C4-2B (cell line): ENCODE results near the gene TXNDC11.

ENCODE experiments used
- ZFX ChIP-seq: fragments of 450-650 bp; IDR thresholded peaks from 2 replicates; pipeline ENCODE4 v1.6.1; 2017
- TF ChIP-seq, protein P1 (sequence below): fragments of 450-650 bp; conservative IDR thresholded peaks from 2 replicates; pipeline ENCODE4 v1.5.1; 2017; ENCODE audit warnings: mild to moderate bottlenecking

DNA sequence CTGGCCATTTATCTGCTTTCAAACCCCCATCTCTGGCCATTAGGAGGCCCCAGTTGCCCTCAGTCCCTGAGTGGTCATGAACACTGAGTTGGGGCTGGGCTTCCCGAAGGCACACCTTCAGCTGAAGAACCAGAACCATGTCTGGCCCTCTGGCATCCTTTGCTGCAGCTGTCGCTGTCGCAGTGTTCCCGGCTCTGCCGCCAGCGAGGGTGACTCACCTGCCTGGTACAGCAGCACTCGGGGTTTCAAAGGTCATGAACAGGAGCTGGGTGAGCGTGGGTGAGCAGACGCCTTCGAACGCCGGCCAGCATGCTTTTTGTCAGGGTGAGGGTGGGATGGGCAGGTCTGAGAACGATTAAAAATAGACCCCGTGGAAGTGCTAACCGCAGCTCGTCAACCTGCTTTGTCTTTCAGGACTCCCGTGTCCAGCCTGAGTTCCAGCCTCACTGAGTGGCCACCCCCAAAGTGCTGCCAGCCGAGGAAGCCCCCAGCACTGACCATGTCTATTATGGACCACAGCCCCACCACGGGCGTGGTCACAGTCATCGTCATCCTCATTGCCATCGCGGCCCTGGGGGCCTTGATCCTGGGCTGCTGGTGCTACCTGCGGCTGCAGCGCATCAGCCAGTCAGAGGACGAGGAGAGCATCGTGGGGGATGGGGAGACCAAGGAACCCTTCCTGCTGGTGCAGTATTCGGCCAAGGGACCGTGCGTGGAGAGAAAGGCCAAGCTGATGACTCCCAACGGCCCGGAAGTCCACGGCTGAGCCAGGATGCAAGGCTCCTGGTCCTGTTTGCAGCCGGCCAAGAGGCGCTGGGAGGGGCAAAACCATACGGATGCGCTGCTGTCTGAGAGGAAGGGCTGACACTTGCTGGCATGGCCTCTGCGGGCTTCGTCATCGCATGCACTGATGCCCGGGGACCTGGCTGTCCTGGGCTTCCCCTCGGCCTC, 66.8 kb downstream of the TXNDC11 start:
- TF ChIP-seq, protein P1, sequence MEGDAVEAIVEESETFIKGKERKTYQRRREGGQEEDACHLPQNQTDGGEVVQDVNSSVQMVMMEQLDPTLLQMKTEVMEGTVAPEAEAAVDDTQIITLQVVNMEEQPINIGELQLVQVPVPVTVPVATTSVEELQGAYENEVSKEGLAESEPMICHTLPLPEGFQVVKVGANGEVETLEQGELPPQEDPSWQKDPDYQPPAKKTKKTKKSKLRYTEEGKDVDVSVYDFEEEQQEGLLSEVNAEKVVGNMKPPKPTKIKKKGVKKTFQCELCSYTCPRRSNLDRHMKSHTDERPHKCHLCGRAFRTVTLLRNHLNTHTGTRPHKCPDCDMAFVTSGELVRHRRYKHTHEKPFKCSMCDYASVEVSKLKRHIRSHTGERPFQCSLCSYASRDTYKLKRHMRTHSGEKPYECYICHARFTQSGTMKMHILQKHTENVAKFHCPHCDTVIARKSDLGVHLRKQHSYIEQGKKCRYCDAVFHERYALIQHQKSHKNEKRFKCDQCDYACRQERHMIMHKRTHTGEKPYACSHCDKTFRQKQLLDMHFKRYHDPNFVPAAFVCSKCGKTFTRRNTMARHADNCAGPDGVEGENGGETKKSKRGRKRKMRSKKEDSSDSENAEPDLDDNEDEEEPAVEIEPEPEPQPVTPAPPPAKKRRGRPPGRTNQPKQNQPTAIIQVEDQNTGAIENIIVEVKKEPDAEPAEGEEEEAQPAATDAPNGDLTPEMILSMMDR = no peak
- no peak for TF ChIP-seq ZFX
